Measurements from ENCODE around the gene MN1. TPM values are rescaled to one million over a fixed set of nuclear protein-coding genes. Genes with fewer than 3 reads are reported as not detected.

MN1 gene
- polyA plus RNA-seq, 1 experiment, result 1.3 TPM

DNA sequence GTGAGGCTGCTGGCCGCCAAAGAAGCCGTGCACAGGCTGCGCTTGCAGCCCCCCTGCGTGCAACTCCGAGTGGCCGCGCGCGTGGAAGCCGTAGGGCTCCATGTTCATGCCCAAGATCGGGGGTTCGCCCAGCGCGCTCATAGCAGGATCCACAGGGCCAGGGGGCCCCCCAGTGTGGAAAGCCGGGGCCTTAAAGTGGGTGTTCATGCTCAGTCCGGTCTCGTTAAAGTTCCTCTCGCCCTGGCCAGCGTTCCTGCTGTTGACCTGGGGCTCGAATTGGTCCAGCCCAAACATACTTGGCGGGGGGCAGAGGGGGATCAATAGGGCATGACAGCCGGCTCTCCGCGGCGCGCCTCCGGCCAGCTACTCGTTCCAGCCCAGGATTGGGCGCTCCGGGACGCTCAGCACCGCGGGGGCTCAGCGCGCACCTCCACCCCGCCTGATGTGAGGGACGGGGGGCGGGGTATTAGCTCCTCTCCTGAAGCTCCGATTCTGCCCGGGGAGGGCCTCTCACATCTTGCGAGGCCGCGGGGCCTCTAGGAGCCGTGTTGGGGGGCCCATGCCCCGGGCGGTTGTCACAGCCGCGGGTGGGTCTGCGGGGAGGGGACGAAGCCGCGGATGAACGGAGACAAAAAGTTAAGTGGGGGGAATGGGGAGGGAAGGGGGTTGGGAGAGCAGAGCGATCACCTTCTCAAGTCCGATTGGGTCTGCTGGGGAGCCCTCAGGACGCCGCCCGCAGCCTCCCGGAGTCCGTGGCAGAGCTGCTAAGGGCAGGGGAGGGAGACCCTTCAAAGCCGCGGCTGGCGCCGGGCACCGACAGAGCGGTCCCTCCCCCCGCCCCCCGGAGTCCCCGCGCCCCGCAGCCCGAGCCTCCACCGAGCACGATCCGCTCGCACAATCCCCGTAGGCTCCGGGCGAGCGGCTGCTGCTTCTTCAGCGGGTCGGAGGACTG is 1.0 kb downstream of the MN1 start:
- H3K27me3 ChIP-seq (ENCODE audit: control insufficient read depth, insufficient read depth, low read length), result peaks cover 6% of the 10 kb centered on the region; the same call in 1 of the 2 replicates
- DNase-seq (ENCODE audit: low read depth), result no peak
- H3K36me3 ChIP-seq (ENCODE audit: control insufficient read depth, insufficient read depth, low read length), result no peaks in the 10 kb centered on the region
- TF ChIP-seq, protein P1, sequence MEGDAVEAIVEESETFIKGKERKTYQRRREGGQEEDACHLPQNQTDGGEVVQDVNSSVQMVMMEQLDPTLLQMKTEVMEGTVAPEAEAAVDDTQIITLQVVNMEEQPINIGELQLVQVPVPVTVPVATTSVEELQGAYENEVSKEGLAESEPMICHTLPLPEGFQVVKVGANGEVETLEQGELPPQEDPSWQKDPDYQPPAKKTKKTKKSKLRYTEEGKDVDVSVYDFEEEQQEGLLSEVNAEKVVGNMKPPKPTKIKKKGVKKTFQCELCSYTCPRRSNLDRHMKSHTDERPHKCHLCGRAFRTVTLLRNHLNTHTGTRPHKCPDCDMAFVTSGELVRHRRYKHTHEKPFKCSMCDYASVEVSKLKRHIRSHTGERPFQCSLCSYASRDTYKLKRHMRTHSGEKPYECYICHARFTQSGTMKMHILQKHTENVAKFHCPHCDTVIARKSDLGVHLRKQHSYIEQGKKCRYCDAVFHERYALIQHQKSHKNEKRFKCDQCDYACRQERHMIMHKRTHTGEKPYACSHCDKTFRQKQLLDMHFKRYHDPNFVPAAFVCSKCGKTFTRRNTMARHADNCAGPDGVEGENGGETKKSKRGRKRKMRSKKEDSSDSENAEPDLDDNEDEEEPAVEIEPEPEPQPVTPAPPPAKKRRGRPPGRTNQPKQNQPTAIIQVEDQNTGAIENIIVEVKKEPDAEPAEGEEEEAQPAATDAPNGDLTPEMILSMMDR (IDR thresholded peaks at IDR 0.05; ENCODE audit: insufficient read depth, low read depth, low read length), result no peak
- ChIA-PET POLR2A (interaction anchor here (0.6 kb wide), 1 partner anchor 555 kb away, joined by 5 read pairs; no protein-coding TSS in a partner anchor), CTCF (interaction anchor here (1.2 to 3.8 kb wide), 2 partner anchors 395 to 410 kb away, joined by 3 to 21 read pairs; no protein-coding TSS in a partner anchor)
- H3K4me3 ChIP-seq (ENCODE audit: low read depth, low read length), result peak overlapping the region; percentile 77

DNA sequence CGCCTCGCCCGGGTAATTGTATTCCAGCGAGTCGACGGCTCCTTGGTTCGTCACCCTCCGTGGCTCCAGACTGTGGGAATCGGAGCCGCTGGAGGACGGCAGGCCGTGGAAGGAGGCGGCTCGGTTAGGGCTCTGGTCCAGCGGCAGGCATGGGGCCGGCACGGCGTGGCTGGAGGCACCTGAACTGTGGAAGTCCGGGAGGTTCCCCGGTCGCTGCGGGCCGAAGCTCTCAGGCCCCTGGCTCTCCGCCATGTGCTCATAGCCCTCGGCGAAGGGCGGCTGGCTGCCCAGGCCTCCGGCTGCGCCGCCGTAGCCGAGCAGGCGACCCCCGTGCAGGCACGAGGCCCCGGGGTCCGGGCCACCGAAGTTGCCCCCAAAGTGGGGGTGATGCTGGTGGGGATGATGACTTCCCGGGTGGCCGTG is 1.7 kb downstream of the MN1 start:
- Histone ChIP-seq H3K36me3 (ENCODE audit: control insufficient read depth, insufficient read depth, low read length) (no peaks in the 10 kb centered on the region), H3K27me3 (ENCODE audit: control insufficient read depth, insufficient read depth, low read length) (peaks cover 6% of the 10 kb centered on the region; the same call in 1 of the 2 replicates), H3K4me3 (ENCODE audit: low read depth, low read length) (peak overlapping the region; percentile 77)
- ChIA-PET CTCF (interaction anchor here (3.8 kb wide), 1 partner anchor 394 kb away, joined by 21 read pairs; no protein-coding TSS in a partner anchor), POLR2A (interaction anchor here (0.6 kb wide), 1 partner anchor 555 kb away, joined by 5 read pairs; no protein-coding TSS in a partner anchor)
- DNase-seq (ENCODE audit: low read depth), result no peak
- TF ChIP-seq, protein P1 (IDR thresholded peaks at IDR 0.05; ENCODE audit: insufficient read depth, low read depth, low read length), result no peak

DNA sequence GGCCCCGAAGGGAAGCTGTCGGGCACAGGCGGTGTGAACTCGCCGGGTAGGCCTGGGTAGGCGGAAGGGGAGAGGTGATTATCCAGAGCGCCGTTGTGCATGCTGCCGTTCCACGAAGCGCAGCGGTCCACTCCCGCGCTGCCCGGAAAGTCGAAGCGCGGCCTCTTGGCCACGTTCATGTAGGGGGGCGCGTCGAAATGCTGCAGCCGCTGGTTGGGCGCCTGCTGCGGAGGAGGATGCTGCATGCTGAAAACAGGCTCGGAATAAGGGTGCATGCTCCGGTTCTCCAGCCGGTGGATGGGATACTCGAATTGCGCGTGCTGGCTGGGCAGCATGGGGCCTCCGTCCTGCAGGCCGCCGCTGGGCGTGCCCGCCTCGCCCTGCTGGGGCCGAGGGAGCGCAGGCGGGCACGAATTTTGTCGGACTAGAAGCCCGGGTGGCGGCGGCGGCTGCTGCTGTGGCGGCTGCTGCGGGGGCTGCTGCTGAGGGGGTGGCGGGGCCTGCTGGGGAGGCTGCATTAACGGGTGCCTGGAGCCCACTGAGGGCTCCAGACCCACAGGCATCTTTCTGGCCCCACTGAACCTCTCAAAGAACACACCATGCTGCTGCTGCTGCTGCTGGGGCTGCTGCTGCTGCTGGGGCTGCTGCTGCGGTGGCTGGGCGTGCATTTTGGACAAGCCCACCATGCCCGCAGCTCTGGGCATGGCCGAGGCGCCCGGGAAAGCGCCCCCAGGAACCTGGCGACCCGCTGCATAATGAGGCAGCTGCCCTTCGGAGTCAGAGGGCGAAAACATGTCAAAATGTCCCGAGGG is 2.3 kb downstream of the MN1 start:
- CTCF ChIA-PET, result interaction anchor here (3.8 kb wide), 1 partner anchor 394 kb away, joined by 21 read pairs; no protein-coding TSS in a partner anchor

DNA sequence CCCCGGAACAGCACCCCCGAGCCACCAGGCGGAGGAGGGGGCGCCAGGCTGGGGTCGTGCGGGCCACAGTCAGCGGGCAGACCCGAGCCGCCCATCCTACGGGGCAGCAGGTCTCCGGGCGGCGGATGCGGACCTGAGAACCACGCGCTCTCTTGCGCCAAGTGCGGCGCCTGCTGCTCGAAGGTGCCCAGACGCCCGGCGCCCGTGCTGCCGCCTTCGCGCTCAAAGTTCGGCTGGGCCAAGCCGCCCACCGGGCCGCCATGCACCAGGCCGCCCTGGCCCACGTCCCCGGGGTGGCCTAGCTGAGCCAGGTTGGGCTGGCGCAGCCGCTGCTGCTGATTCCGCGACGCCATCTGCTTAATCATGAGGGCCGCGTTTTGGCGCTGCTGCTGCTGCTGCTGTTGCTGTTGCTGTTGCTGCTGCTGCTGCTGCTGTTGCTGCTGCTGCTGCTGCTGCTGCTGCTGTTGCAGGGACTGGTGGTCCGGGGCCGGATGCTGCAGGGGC is 3.0 kb downstream of the MN1 start:
- TF ChIP-seq, protein P1 (IDR thresholded peaks at IDR 0.05; ENCODE audit: insufficient read depth, low read depth, low read length), result no peak
- H3K27me3 ChIP-seq (ENCODE audit: control insufficient read depth, insufficient read depth, low read length), result peaks cover 6% of the 10 kb centered on the region; the same call in 1 of the 2 replicates
- H3K36me3 ChIP-seq (ENCODE audit: control insufficient read depth, insufficient read depth, low read length), result no peaks in the 10 kb centered on the region
- POLR2A ChIA-PET, result no interaction called here
- CTCF ChIA-PET, result interaction anchor here (1.4 to 3.8 kb wide), 2 partner anchors 51 to 393 kb away, joined by 3 to 21 read pairs; no protein-coding TSS in a partner anchor
- no peak for DNase-seq (ENCODE audit: low read depth)
- H3K4me3 ChIP-seq (ENCODE audit: low read depth, low read length), result no peak overlapping the region

More for the DNA sequence above, 2.3 kb downstream of the MN1 start:
- Histone ChIP-seq H3K4me3 (ENCODE audit: low read depth, low read length) (peak overlapping the region; percentile 77), H3K27me3 (ENCODE audit: control insufficient read depth, insufficient read depth, low read length) (peaks cover 6% of the 10 kb centered on the region; the same call in 1 of the 2 replicates), H3K36me3 (ENCODE audit: control insufficient read depth, insufficient read depth, low read length) (no peaks in the 10 kb centered on the region)
- DNase-seq (ENCODE audit: low read depth), result no peak
- POLR2A ChIA-PET, result no interaction called here
- TF ChIP-seq, protein P1 (IDR thresholded peaks at IDR 0.05; ENCODE audit: insufficient read depth, low read depth, low read length), result no peak

Data from BJ (cell line).